Endothelial cell of umbilical vein (primary cell): ENCODE data around the gene CARNS1. TPM values are rescaled to one million over a fixed set of nuclear protein-coding genes. Genes with fewer than 3 reads are reported as not detected.
A peak's percentile ranks its signal among the peaks of the same experiment; 100 is the strongest.

Experiments used
- BruUV-seq: library from RNA; stranded (reverse); fragments of 400-500 nt; replicated peaks from 2 replicates; lab custom pipeline; 2021; lab: Mats Ljungman, UMichigan
- CTCF ChIA-PET: fragments of 300-600, 350-600 bp; sonication (Branson Sonifier 250); formaldehyde crosslinking; loops from one replicate; lab custom pipeline; 2021; ENCODE audit warnings: antibody characterized with exemption, inconsistent platforms; lab: Charles Lee
- POLR2A ChIA-PET: fragments of 300-600, 350-600 bp; sonication (Branson Sonifier 250); formaldehyde crosslinking; loops from one replicate; lab custom pipeline; 2021; ENCODE audit warnings: antibody characterized with exemption, inconsistent platforms; lab: Charles Lee
- DNase-seq: peaks from one replicate; pipeline ENCODE4 v3.0.0-alpha.2; 2011; ENCODE audit warnings: low read depth, low spot score
- FAIRE-seq: peaks from 2 replicates; lab custom pipeline; 2011; peaks lifted over from hg19 to GRCh38; lab: Jason Lieb, UNC
- H2AFZ ChIP-seq: 2 replicates; pipeline ENCODE4 v1.6.0; 2012; ENCODE audit warnings: low read depth, low read length, control low read depth, inconsistent platforms
- H3K27ac ChIP-seq: 2 replicates; pipeline ENCODE4 v1.5.1; 2011; ENCODE audit warnings: low read depth, mild to moderate bottlenecking, control low read depth, low read length, moderate library complexity; ENCODE audit not compliant: insufficient read depth
- H3K27me3 ChIP-seq, 2 experiments: 2 replicates each; pipeline versions ENCODE4 v1.6.0 to v1.6.1; 2011; ENCODE audit warnings: low read length in 2 of 2, mixed read lengths in 1 of 2; ENCODE audit not compliant: control insufficient read depth in 2 of 2, insufficient read depth in 2 of 2
- H3K36me3 ChIP-seq, 2 experiments: 2 replicates in 1 of 2; 3 replicates in 1 of 2; pipeline ENCODE4 v1.5.1; 2011; ENCODE audit warnings: low read length in 2 of 2, mild to moderate bottlenecking in 1 of 2, moderate library complexity in 1 of 2; ENCODE audit not compliant: control insufficient read depth in 2 of 2, insufficient read depth in 2 of 2; ENCODE audit errors: extremely low read depth in 1 of 2
- H3K4me1 ChIP-seq: 3 replicates; pipeline ENCODE4 v1.5.1; 2011; ENCODE audit warnings: mild to moderate bottlenecking, low read length; ENCODE audit not compliant: control insufficient read depth, insufficient read depth; ENCODE audit errors: extremely low read depth
- H3K4me2 ChIP-seq: 2 replicates; pipeline ENCODE4 v1.6.1; 2011; ENCODE audit warnings: low read length, control low read depth, mixed read lengths; ENCODE audit not compliant: insufficient read depth
- H3K4me3 ChIP-seq, 3 experiments: fragments of 200-600 bp in 1 of 3; sonication (generic), shearing (Covaris generic) in 1 of 3; replicated peaks in 1 of 3; 2 replicates each; pipeline ENCODE4 v1.5.1; 2011 to 2016; ENCODE audit warnings: control low read depth in 3 of 3, low read length in 3 of 3, mild to moderate bottlenecking in 2 of 3, inconsistent platforms in 1 of 3, low read depth in 1 of 3, moderate library complexity in 1 of 3; ENCODE audit not compliant: insufficient read depth in 1 of 3
- H3K79me2 ChIP-seq: 2 replicates; pipeline ENCODE4 v1.6.0; 2012; ENCODE audit warnings: low read length, inconsistent platforms; ENCODE audit not compliant: control insufficient read depth, insufficient read depth
- H3K9ac ChIP-seq: replicated peaks from 2 replicates; pipeline ENCODE3; 2011; ENCODE audit warnings: low read length, control low read depth; ENCODE audit not compliant: insufficient read depth; ENCODE audit errors: extremely low read depth
- H3K9me1 ChIP-seq: replicated peaks from 3 replicates; pipeline ENCODE4 v1.6.0; 2011; ENCODE audit warnings: mild to moderate bottlenecking, low read length; ENCODE audit not compliant: control insufficient read depth, insufficient read depth; ENCODE audit errors: extremely low read depth
- H3K9me3 ChIP-seq: replicated peaks from 2 replicates; pipeline ENCODE4 v1.5.1; 2012; ENCODE audit warnings: low read length, inconsistent platforms; ENCODE audit not compliant: control insufficient read depth, insufficient read depth
- H4K20me1 ChIP-seq: replicated peaks from 2 replicates; pipeline ENCODE3; 2011; ENCODE audit warnings: mild to moderate bottlenecking, low read length; ENCODE audit not compliant: control insufficient read depth, insufficient read depth; ENCODE audit errors: extremely low read depth
- EZH2 ChIP-seq: IDR thresholded peaks from 2 replicates; pipeline ENCODE4 v1.6.1; 2012; ENCODE audit warnings: borderline replicate concordance, low read depth, mild to moderate bottlenecking, moderate library complexity, low read length, inconsistent platforms; ENCODE audit not compliant: severe bottlenecking
- JUN ChIP-seq: IDR thresholded peaks from 2 replicates; pipeline ENCODE4 v1.6.1; 2011; ENCODE audit warnings: borderline replicate concordance, low read depth; ENCODE audit not compliant: insufficient read length, insufficient read depth
- POLR2A ChIP-seq: IDR thresholded peaks from 2 replicates; pipeline ENCODE4 v1.6.1; 2012; ENCODE audit warnings: low read depth, mild to moderate bottlenecking, control low read depth, low read length
- POLR2AphosphoS5 ChIP-seq: IDR thresholded peaks from 2 replicates; pipeline ENCODE4 v1.6.1; 2012; ENCODE audit warnings: low read depth, mild to moderate bottlenecking, control low read depth, low read length, moderate library complexity; ENCODE audit not compliant: insufficient read depth
- dilution Hi-C: fragments of 300-500 bp; cut with MboI; formaldehyde crosslinking; loops from one replicate; pipeline ENCODE4 v1.15.0; 2019; ENCODE audit warnings: low sequenced_read_pairs; ENCODE audit not compliant: extremely low pct_ligation_motif_present
- intact Hi-C: fragments of 100-400 bp; cut with micrococcal nuclease; formaldehyde crosslinking; loops from one replicate; pipeline ENCODE4 v1.10.0; 2022
- polyA plus RNA-seq, 4 experiments: library from polyadenylated mRNA; depleted of rRNA in 3 of 4; stranded (reverse) in 3 of 4; unstranded in 1 of 4; fragments of >200 nt; gene quantifications; 2 replicates each; pipeline versions ENCODE4 v1.2.1 to v1.2.3, GENCODE V29; 2011 to 2012; ENCODE audit warnings: missing spikeins in 1 of 4
- total RNA-seq: library from RNA; stranded (reverse); gene quantifications from 2 replicates; pipeline ENCODE4 v1.2.3, GENCODE V29; 2021
- TF ChIP-seq, protein P1 (sequence below): IDR thresholded peaks from 2 replicates; pipeline ENCODE4 v1.6.1; 2011; ENCODE audit not compliant: insufficient read depth, insufficient read length
- TF ChIP-seq, protein P2 (sequence below), 2 donors: IDR thresholded peaks; 1 replicate in 1 of 2; 2 replicates in 1 of 2; pipeline ENCODE4 v1.5.1; 2011; ENCODE audit warnings: low read length in 2 of 2, mild to moderate bottlenecking in 2 of 2, moderate library complexity in 2 of 2, control low read depth in 1 of 2, inconsistent platforms in 1 of 2, low read depth in 1 of 2; ENCODE audit not compliant: insufficient read depth in 1 of 2; ENCODE audit errors: extremely low read depth in 1 of 2

The CARNS1 gene
- total and polyA plus RNA-seq, 2 donors (not counting 3 experiments of a cell fraction or from before 2014, with no cell fraction given) = 0.14 to 0.35 TPM

DNA sequence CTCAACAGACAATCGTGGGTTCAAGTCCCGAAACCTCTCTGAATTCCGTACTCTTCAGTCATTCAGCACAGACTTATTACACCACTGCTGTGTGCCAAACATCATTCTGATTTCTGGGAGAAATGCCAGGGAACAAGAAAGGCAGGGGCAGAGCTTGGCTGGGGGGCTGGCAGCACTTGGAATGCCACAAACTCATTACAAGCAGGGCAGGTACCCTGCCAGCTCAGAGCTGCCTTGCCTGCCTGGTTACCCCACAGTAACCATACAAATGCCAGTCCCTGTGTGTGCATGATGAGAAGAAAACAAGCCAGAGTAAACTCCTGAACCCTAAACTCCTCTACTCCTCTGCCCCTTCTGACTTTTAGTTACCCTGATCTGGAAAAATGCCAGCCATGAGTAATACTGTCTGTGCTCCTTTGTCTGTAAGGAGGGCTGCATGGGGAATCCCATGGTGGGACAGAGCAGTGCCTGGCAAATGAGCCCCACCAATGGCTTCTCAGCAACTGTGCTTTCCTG, 30.6 kb upstream of the CARNS1 start:
- intact Hi-C loops (no loop called here), dilution Hi-C loops (no loop called here)
- FAIRE-seq = peak; percentile 46
- no peak overlapping the region for H3K9ac ChIP-seq
- TF ChIP-seq POLR2AphosphoS5 = no peak
- no peak for TF ChIP-seq EZH2
- no peaks in the 10 kb centered on the region for H3K9me3 ChIP-seq
- no peaks in the 10 kb centered on the region for H3K79me2 ChIP-seq
- H3K4me1 ChIP-seq = no peaks in the 10 kb centered on the region
- DNase-seq = peak; percentile 42
- H4K20me1 ChIP-seq = no peaks in the 10 kb centered on the region
- H3K27me3 ChIP-seq = no peaks in the 10 kb centered on the region
- H2AFZ ChIP-seq = no peak overlapping the region
- no peak overlapping the region for H3K27ac ChIP-seq
- CTCF ChIA-PET = interaction anchor here (1.0 to 19.7 kb wide), 6 partner anchors 11 to 122 kb away, joined by 4 to 1051 read pairs (median 4); partner anchors contain the start of gene POLD4
- no peak overlapping the region for H3K4me2 ChIP-seq
- POLR2A ChIA-PET = interaction anchor here (0.6 kb wide), 1 partner anchor 185 kb away, joined by 3 read pairs; no protein-coding TSS in a partner anchor
- no peaks in the 10 kb centered on the region for H3K9me1 ChIP-seq
- no peaks in the 10 kb centered on the region for H3K36me3 ChIP-seq
- BruUV-seq = no TSS peak
- no peak overlapping the region for H3K4me3 ChIP-seq

DNA sequence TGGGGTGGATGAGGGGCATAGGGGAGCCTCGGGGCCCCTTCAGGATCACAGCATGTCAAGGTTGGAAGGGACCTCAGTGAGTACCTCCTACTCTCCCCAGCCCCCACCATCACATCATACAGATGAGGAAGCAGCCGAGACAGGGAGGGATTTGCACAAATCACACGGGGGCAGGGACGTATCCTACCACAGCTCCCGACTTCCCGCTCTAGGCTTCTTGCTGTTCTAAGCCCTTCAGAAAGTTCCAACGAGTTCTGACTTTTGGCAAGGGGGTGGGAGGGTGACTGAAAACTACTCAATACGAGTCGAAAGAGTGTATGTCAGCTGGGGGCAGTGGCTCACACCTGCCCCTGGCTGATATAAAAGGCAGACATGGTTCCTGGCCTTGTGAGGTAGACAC, 28.4 kb upstream of the CARNS1 start:
- FAIRE-seq = no peak
- dilution Hi-C loops = no loop called here

More for the DNA sequence above, 28.4 kb upstream of the CARNS1 start:
- no peak for TF ChIP-seq POLR2A
- no peak for TF ChIP-seq EZH2
- TF ChIP-seq JUN = no peak
- TF ChIP-seq, protein P1, sequence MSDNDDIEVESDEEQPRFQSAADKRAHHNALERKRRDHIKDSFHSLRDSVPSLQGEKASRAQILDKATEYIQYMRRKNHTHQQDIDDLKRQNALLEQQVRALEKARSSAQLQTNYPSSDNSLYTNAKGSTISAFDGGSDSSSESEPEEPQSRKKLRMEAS = no peak
- TF ChIP-seq, protein P2, sequence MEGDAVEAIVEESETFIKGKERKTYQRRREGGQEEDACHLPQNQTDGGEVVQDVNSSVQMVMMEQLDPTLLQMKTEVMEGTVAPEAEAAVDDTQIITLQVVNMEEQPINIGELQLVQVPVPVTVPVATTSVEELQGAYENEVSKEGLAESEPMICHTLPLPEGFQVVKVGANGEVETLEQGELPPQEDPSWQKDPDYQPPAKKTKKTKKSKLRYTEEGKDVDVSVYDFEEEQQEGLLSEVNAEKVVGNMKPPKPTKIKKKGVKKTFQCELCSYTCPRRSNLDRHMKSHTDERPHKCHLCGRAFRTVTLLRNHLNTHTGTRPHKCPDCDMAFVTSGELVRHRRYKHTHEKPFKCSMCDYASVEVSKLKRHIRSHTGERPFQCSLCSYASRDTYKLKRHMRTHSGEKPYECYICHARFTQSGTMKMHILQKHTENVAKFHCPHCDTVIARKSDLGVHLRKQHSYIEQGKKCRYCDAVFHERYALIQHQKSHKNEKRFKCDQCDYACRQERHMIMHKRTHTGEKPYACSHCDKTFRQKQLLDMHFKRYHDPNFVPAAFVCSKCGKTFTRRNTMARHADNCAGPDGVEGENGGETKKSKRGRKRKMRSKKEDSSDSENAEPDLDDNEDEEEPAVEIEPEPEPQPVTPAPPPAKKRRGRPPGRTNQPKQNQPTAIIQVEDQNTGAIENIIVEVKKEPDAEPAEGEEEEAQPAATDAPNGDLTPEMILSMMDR (IDR thresholded peaks at IDR 0.05; ENCODE audit: extremely low read depth in 1 of 2, insufficient read depth in 1 of 2, low read depth in 1 of 2, low read length in 2 of 2) = no peak
- intact Hi-C loops = no loop called here
- no peak overlapping the region for H3K4me3 ChIP-seq
- no peaks in the 10 kb centered on the region for H3K27me3 ChIP-seq
- POLR2A ChIA-PET = no interaction called here
- H3K27ac ChIP-seq = no peak overlapping the region
- H4K20me1 ChIP-seq = no peaks in the 10 kb centered on the region
- H3K9ac ChIP-seq = no peak overlapping the region
- H3K36me3 ChIP-seq = no peaks in the 10 kb centered on the region
- no peak overlapping the region for H2AFZ ChIP-seq
- no peak for DNase-seq
- H3K4me2 ChIP-seq = no peak overlapping the region
- no TSS peak for BruUV-seq
- peaks cover 4% of the 10 kb centered on the region for H3K79me2 ChIP-seq
- peaks cover 5% of the 10 kb centered on the region for H3K4me1 ChIP-seq
- H3K9me1 ChIP-seq = no peaks in the 10 kb centered on the region
- H3K9me3 ChIP-seq = no peaks in the 10 kb centered on the region
- CTCF ChIA-PET = interaction anchor here (0.6 to 19.7 kb wide), 5 partner anchors 8 to 41 kb away, joined by 3 to 1051 read pairs (median 7); partner anchors contain the start of genes CLCF1 and POLD4
